GM12892 (cell line): Measurements from ENCODE around the gene ZNF805.

ENCODE experiments used
- POLR2A ChIP-seq: IDR thresholded peaks from 2 replicates; pipeline ENCODE4 v1.6.1; 2011; ENCODE audit warnings: low read depth, low read length, control low read depth
- POLR2AphosphoS5 ChIP-seq: IDR thresholded peaks from 2 replicates; pipeline ENCODE4 v1.6.1; 2011; ENCODE audit warnings: low read depth, low read length, control low read depth

DNA sequence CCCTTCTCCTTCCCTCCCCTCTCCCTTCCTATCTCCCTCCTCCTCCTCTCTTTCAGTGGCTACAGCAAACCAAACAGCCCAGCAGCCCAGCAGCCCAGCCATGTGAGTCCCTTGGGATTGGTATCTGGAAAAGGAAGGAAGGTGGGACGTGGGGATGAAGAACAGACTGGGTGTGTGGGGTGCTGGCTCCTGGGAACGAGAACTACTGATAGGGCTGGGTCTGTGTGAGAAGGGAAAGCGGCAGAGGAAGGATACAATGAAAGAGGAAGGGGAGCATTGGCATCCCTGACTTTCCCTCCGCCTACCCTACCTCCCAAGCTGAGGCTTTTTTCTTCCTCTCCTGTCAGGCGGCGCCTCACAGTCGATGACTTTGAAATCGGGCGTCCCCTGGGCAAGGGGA is 8.7 kb upstream of the ZNF805 start:
- TF ChIP-seq POLR2A (no peak), POLR2AphosphoS5 (no peak)
